Measurements from ENCODE around the gene CDHR1. TPM values are rescaled to one million over a fixed set of nuclear protein-coding genes. Genes with fewer than 3 reads are reported as not detected.

CDHR1 gene
- total RNA-seq, 2 experiments from 2014 or later: 1.8 to 2.4 TPM

GRCh38 chr10:84158550-84158949 lies 35.8 kb upstream of the CDHR1 start:
- Mint-ChIP-seq H3K27me3 (no peaks in the 10 kb centered on the region), H3K4me1 (ENCODE audit: low read depth) (peaks cover 33% of the 10 kb centered on the region), H3K36me3 (ENCODE audit: low read depth) (peaks cover 22% of the 10 kb centered on the region), H3K27ac (no peak overlapping the region), H3K9me3 (no peaks in the 10 kb centered on the region), H3K4me3 (no peak overlapping the region)
- no peak for ATAC-seq
- no peak for TF ChIP-seq CTCF (IDR thresholded peaks at IDR 0.05)
- CTCF ChIA-PET: interaction anchor here (1.1 to 6.6 kb wide), 3 partner anchors 11 to 105 kb away, joined by 3 to 42 read pairs (median 12); no protein-coding TSS in a partner anchor
- DNase-seq: no peak
- intact Hi-C loops (cut with micrococcal nuclease): loop anchor here (5.0 kb wide), 1 partner anchor 44 kb away; no protein-coding TSS in a partner anchor
- POLR2A ChIA-PET: interaction anchor here (1.0 kb wide), 2 partner anchors 16 to 19 kb away, joined by 3 to 4 read pairs; partner anchors contain the start of gene GHITM

- CTCF ChIA-PET: interaction anchor here (0.8 to 6.6 kb wide), 6 partner anchors 10 to 105 kb away, joined by 3 to 42 read pairs (median 6); no protein-coding TSS in a partner anchor
- no peaks in the 10 kb centered on the region for H3K27me3 Mint-ChIP-seq
These were observed 35.2 kb upstream of the CDHR1 start for GRCh38 chr10:84159076-84159685.

GRCh38 chr10:84160663-84161362 lies 33.5 kb upstream of the CDHR1 start:
- ATAC-seq: no peak
- no peak for DNase-seq
- intact Hi-C loops (cut with micrococcal nuclease): no loop called here
- ChIA-PET POLR2A (no interaction called here), CTCF (interaction anchor here (0.9 to 6.6 kb wide), 6 partner anchors 13 to 54 kb away, joined by 3 to 42 read pairs (median 6); no protein-coding TSS in a partner anchor)
- no peak for TF ChIP-seq CTCF (IDR thresholded peaks at IDR 0.05)
- Mint-ChIP-seq H3K36me3 (ENCODE audit: low read depth) (peaks cover 7% of the 10 kb centered on the region), H3K27me3 (no peaks in the 10 kb centered on the region), H3K4me3 (no peak overlapping the region), H3K9me3 (no peaks in the 10 kb centered on the region), H3K4me1 (ENCODE audit: low read depth) (peaks cover 27% of the 10 kb centered on the region), H3K27ac (no peak overlapping the region)

More at GRCh38 chr10:84159076-84159685, 35.2 kb upstream of the CDHR1 start:
- H3K27ac Mint-ChIP-seq: no peak overlapping the region
- no peak for DNase-seq
- TF ChIP-seq CTCF (IDR thresholded peaks at IDR 0.05): no peak
- intact Hi-C loops (cut with micrococcal nuclease): loop anchor here (5.0 kb wide), 1 partner anchor 43 kb away; no protein-coding TSS in a partner anchor
- no peak for ATAC-seq
- POLR2A ChIA-PET: interaction anchor here (1.0 kb wide), 2 partner anchors 15 to 20 kb away, joined by 3 to 4 read pairs; partner anchors contain the start of gene GHITM
- no peaks in the 10 kb centered on the region for H3K9me3 Mint-ChIP-seq
- H3K4me3 Mint-ChIP-seq: no peak overlapping the region
- H3K36me3 Mint-ChIP-seq (ENCODE audit: low read depth): peaks cover 21% of the 10 kb centered on the region
- peaks cover 31% of the 10 kb centered on the region for H3K4me1 Mint-ChIP-seq (ENCODE audit: low read depth)

- DNase-seq: no peak
- intact Hi-C loops (cut with micrococcal nuclease): no loop called here
- no peak for TF ChIP-seq CTCF (IDR thresholded peaks at IDR 0.05)
- ChIA-PET CTCF (interaction anchor here (0.7 to 1.6 kb wide), 4 partner anchors 10 to 51 kb away, joined by 3 to 5 read pairs (median 4); partner anchors contain the start of gene GPR15LG), POLR2A (no interaction called here)
- Mint-ChIP-seq H3K4me1 (ENCODE audit: low read depth) (peaks cover 4% of the 10 kb centered on the region), H3K9me3 (no peaks in the 10 kb centered on the region), H3K4me3 (no peak overlapping the region), H3K36me3 (ENCODE audit: low read depth) (no peaks in the 10 kb centered on the region), H3K27ac (no peak overlapping the region), H3K27me3 (no peaks in the 10 kb centered on the region)
- no peak for ATAC-seq
These were observed 30.3 kb upstream of the CDHR1 start for GRCh38 chr10:84163996-84164395.

All from activated CD8-positive, alpha-beta T cell treated with anti-CD3 and anti-CD28 coated beads for 36 hours (primary cell).